K562 (cell line): ENCODE data around the gene ACOX1. TPM values are rescaled to one million over a fixed set of nuclear protein-coding genes. Genes with fewer than 3 reads are reported as not detected.

ENCODE experiments used
- SIN3A ChIP-seq, 2 experiments: fragments of 150-350 bp in 1 of 2; IDR thresholded peaks; 2 replicates each; pipeline ENCODE4 v1.6.1; 2011 to 2016; ENCODE audit warnings: borderline replicate concordance in 2 of 2, low read depth in 2 of 2, low read length in 2 of 2, mild to moderate bottlenecking in 2 of 2, moderate library complexity in 2 of 2; ENCODE audit not compliant: control insufficient read depth in 1 of 2
- SMARCA5 ChIP-seq: fragments of 450-650 bp; IDR thresholded peaks from 2 replicates; pipeline ENCODE4 v1.6.1; 2016
- TAF15 ChIP-seq: fragments of 200-400 bp; formaldehyde crosslinking; IDR thresholded peaks from 2 replicates; pipeline ENCODE4 v1.6.1; 2017; ENCODE audit warnings: mild to moderate bottlenecking, low read depth, low read length, moderate library complexity
- ZBTB7A ChIP-seq: IDR thresholded peaks from 2 replicates; pipeline ENCODE4 v1.6.1; 2011; ENCODE audit warnings: low read depth, mild to moderate bottlenecking, low read length, moderate library complexity, borderline replicate concordance; ENCODE audit not compliant: control insufficient read depth
- ZNF644 ChIP-seq: fragments of 200-800 bp; sonication (Bioruptor generic); IDR thresholded peaks from 2 replicates; pipeline ENCODE4 v1.6.1; 2016; ENCODE audit warnings: low read depth, missing genetic modification characterization, missing compliant biosample characterization
- polyA plus RNA-seq, 8 experiments: library from polyadenylated mRNA; depleted of rRNA in 4 of 8; stranded (reverse) in 5 of 8; unstranded in 3 of 8; fragments of >200 nt; fragmentation: Nextera tagmentation in 2 of 8; fragmentation: Illumina TruSeq in 1 of 8; extraction: Ambion mirVana in 2 of 8; extraction: Trizol in 1 of 8; gene quantifications; 2 replicates each; pipeline versions ENCODE4 v1.2.1 to v1.2.3, GENCODE V29; 2011 to 2014; ENCODE audit warnings: inconsistent platforms in 1 of 8, missing spikeins in 1 of 8
- total RNA-seq, 7 experiments: library from RNA; depleted of rRNA in 6 of 7; stranded (reverse); fragments of >200 nt in 6 of 7; fragmentation: Illumina TruSeq in 2 of 7; extraction: Trizol in 2 of 7; gene quantifications; 2 replicates each; pipeline versions ENCODE4 v1.2.1 to v1.2.3, GENCODE V29; 2011 to 2021; ENCODE audit warnings: low replicate concordance in 1 of 7
- TF ChIP-seq, protein P1 (sequence below), 2 experiments: fragments of 450-650 bp in 1 of 2; sonication (generic) in 1 of 2; formaldehyde crosslinking in 1 of 2; IDR thresholded peaks; 2 replicates each; pipeline versions ENCODE4 v1.7.1 to v1.9.0; 2016 to 2022; ENCODE audit warnings: inconsistent platforms in 1 of 2, mild to moderate bottlenecking in 1 of 2, missing genetic modification reagents in 1 of 2
- TF ChIP-seq, protein P2 (sequence below): sonication (generic); formaldehyde crosslinking; IDR thresholded peaks from 2 replicates; pipeline ENCODE4 v1.8.0; 2022; ENCODE audit warnings: mild to moderate bottlenecking, missing genetic modification reagents
- TF ChIP-seq, protein P3 (sequence below): sonication (generic); formaldehyde crosslinking; IDR thresholded peaks from 2 replicates; pipeline ENCODE4 v1.8.1; 2023; ENCODE audit warnings: mild to moderate bottlenecking, missing genetic modification reagents
- TF ChIP-seq, protein P4 (sequence below): fragments of 250-450 bp; sonication (Bioruptor Pico); IDR thresholded peaks from 2 replicates; pipeline ENCODE4 v1.8.0; 2022; ENCODE audit warnings: moderate library complexity, mild to moderate bottlenecking, inconsistent platforms

The ACOX1 gene
- total and polyA plus RNA-seq, 9 of the 15 experiments (the other 6 are each of a cell fraction or from before 2014, with no cell fraction given): 7.8 to 24.1 (median 14.5) TPM

DNA sequence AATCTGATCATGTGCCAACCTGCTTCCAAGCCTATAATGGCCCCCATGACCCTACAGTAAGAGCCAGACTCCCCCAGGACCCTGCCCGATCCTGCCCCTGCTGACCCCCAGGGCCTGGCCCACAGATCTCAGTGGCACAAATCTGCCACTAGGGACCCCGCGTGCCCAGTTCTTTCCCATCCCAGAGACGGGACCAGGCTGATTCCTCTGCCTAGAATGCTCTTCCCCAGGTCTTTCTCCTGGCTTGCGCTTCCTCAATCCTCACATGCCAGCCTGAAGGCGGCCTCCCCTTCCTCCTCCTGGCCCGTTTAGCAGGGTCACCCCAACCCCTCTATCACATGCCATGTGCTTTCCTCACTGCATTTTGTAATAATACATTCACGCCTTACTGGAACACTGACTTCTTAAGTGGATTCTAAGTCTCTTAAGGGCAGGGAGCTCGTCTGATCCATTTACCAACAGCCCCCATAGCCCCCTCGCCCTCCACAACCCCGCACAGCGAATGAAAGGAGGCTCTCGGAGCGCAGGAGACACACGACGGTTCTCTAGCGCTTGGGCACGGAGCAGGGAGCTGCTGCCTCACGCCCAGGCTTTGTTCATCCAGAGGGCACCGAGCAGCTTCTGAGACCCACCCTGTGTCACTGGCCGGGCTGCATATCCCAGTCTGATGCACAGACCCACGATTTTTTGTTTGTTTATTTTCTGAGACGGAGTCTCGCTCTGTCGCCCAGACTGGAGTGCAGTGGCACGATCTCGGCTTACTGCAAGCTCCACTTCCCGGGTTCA, 83.4 kb downstream of the ACOX1 start (continued):
- TF ChIP-seq, protein P1, sequence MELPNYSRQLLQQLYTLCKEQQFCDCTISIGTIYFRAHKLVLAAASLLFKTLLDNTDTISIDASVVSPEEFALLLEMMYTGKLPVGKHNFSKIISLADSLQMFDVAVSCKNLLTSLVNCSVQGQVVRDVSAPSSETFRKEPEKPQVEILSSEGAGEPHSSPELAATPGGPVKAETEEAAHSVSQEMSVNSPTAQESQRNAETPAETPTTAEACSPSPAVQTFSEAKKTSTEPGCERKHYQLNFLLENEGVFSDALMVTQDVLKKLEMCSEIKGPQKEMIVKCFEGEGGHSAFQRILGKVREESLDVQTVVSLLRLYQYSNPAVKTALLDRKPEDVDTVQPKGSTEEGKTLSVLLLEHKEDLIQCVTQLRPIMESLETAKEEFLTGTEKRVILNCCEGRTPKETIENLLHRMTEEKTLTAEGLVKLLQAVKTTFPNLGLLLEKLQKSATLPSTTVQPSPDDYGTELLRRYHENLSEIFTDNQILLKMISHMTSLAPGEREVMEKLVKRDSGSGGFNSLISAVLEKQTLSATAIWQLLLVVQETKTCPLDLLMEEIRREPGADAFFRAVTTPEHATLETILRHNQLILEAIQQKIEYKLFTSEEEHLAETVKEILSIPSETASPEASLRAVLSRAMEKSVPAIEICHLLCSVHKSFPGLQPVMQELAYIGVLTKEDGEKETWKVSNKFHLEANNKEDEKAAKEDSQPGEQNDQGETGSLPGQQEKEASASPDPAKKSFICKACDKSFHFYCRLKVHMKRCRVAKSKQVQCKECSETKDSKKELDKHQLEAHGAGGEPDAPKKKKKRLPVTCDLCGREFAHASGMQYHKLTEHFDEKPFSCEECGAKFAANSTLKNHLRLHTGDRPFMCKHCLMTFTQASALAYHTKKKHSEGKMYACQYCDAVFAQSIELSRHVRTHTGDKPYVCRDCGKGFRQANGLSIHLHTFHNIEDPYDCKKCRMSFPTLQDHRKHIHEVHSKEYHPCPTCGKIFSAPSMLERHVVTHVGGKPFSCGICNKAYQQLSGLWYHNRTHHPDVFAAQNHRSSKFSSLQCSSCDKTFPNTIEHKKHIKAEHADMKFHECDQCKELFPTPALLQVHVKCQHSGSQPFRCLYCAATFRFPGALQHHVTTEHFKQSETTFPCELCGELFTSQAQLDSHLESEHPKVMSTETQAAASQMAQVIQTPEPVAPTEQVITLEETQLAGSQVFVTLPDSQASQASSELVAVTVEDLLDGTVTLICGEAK (IDR thresholded peaks at IDR 0.05): peak; percentile 62; the same call in 1 of the 2 replicates
- TF ChIP-seq, protein P1 (CRISPR knock-in tag; IDR thresholded peaks at IDR 0.05): no peak
- TF ChIP-seq SIN3A (IDR thresholded peaks at IDR 0.05; ENCODE audit: borderline replicate concordance in 2 of 2, control insufficient read depth in 1 of 2, low read depth in 2 of 2, low read length in 2 of 2) (0 out of 4 replicates have a peak, but pooled peaks of 1 of the 2 experiments have one; percentile 8), ZBTB7A (peak; percentile 36; the same call in 1 of the 2 replicates), ZNF644 (tag) (0 out of 2 replicates have a peak, but pooled peaks have one; percentile 44), SMARCA5 (0 out of 2 replicates have a peak, but pooled peaks have one; percentile 42), TAF15 (no peak)
- TF ChIP-seq, protein P2, sequence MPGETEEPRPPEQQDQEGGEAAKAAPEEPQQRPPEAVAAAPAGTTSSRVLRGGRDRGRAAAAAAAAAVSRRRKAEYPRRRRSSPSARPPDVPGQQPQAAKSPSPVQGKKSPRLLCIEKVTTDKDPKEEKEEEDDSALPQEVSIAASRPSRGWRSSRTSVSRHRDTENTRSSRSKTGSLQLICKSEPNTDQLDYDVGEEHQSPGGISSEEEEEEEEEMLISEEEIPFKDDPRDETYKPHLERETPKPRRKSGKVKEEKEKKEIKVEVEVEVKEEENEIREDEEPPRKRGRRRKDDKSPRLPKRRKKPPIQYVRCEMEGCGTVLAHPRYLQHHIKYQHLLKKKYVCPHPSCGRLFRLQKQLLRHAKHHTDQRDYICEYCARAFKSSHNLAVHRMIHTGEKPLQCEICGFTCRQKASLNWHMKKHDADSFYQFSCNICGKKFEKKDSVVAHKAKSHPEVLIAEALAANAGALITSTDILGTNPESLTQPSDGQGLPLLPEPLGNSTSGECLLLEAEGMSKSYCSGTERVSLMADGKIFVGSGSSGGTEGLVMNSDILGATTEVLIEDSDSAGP (CRISPR knock-in tag): no peak
- TF ChIP-seq, protein P3, sequence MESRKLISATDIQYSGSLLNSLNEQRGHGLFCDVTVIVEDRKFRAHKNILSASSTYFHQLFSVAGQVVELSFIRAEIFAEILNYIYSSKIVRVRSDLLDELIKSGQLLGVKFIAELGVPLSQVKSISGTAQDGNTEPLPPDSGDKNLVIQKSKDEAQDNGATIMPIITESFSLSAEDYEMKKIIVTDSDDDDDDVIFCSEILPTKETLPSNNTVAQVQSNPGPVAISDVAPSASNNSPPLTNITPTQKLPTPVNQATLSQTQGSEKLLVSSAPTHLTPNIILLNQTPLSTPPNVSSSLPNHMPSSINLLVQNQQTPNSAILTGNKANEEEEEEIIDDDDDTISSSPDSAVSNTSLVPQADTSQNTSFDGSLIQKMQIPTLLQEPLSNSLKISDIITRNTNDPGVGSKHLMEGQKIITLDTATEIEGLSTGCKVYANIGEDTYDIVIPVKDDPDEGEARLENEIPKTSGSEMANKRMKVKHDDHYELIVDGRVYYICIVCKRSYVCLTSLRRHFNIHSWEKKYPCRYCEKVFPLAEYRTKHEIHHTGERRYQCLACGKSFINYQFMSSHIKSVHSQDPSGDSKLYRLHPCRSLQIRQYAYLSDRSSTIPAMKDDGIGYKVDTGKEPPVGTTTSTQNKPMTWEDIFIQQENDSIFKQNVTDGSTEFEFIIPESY (CRISPR knock-in tag): 0 out of 2 replicates have a peak, but pooled peaks have one; percentile 11
- TF ChIP-seq, protein P4, sequence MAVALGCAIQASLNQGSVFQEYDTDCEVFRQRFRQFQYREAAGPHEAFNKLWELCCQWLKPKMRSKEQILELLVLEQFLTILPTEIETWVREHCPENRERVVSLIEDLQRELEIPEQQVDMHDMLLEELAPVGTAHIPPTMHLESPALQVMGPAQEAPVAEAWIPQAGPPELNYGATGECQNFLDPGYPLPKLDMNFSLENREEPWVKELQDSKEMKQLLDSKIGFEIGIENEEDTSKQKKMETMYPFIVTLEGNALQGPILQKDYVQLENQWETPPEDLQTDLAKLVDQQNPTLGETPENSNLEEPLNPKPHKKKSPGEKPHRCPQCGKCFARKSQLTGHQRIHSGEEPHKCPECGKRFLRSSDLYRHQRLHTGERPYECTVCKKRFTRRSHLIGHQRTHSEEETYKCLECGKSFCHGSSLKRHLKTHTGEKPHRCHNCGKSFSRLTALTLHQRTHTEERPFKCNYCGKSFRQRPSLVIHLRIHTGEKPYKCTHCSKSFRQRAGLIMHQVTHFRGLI (CRISPR knock-in tag): no peak
